Liver (tissue), 3 donors: ENCODE results near the gene PRM2.

Experiments
- CTCF ChIP-seq: fragments of 150-350 bp; IDR thresholded peaks from 2 replicates; pipeline ENCODE4 v1.5.1; 2017; ENCODE audit warnings: improper control_type of control experiment, low read depth, low read length; ENCODE audit not compliant: missing input control
- EGR1 ChIP-seq, 2 donors: IDR thresholded peaks; 2 replicates each; pipeline ENCODE4 v1.6.1; 2016 to 2018; ENCODE audit warnings: antibody characterized with exemption in 2 of 2, low read depth in 2 of 2
- FOXA1 ChIP-seq: IDR thresholded peaks from 2 replicates; pipeline ENCODE4 v1.6.1; 2016; ENCODE audit warnings: antibody characterized with exemption
- JUND ChIP-seq, 2 donors: IDR thresholded peaks; 2 replicates each; pipeline ENCODE4 v1.6.1; 2016; ENCODE audit warnings: antibody characterized with exemption in 2 of 2
- MAX ChIP-seq: IDR thresholded peaks from 2 replicates; pipeline ENCODE4 v1.6.1; 2016; ENCODE audit warnings: antibody characterized with exemption
- RAD21 ChIP-seq, 2 donors: IDR thresholded peaks; 2 replicates each; pipeline ENCODE4 v1.6.1; 2016; ENCODE audit warnings: antibody characterized with exemption in 2 of 2, mild to moderate bottlenecking in 2 of 2
- TAF1 ChIP-seq: conservative IDR thresholded peaks from 2 replicates; pipeline ENCODE4 v1.6.1; 2016; ENCODE audit warnings: antibody characterized with exemption, mild to moderate bottlenecking
- YY1 ChIP-seq: IDR thresholded peaks from 2 replicates; pipeline ENCODE4 v1.6.1; 2016; ENCODE audit warnings: antibody characterized with exemption, mild to moderate bottlenecking
- TF ChIP-seq, protein P1 (sequence below): IDR thresholded peaks from 2 replicates; pipeline ENCODE4 v1.6.1; 2016; ENCODE audit warnings: antibody characterized with exemption
- TF ChIP-seq, protein P2 (sequence below): IDR thresholded peaks from 2 replicates; pipeline ENCODE4 v1.6.1; 2016; ENCODE audit warnings: antibody characterized with exemption, mild to moderate bottlenecking
- donor health status: healthy.
- donor health status: healthy.

- TF ChIP-seq CTCF: no peak
- TF ChIP-seq RAD21 (IDR thresholded peaks at IDR 0.05): no peak
- TF ChIP-seq, protein P1, sequence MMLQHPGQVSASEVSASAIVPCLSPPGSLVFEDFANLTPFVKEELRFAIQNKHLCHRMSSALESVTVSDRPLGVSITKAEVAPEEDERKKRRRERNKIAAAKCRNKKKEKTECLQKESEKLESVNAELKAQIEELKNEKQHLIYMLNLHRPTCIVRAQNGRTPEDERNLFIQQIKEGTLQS: no peak
- TF ChIP-seq, protein P2, sequence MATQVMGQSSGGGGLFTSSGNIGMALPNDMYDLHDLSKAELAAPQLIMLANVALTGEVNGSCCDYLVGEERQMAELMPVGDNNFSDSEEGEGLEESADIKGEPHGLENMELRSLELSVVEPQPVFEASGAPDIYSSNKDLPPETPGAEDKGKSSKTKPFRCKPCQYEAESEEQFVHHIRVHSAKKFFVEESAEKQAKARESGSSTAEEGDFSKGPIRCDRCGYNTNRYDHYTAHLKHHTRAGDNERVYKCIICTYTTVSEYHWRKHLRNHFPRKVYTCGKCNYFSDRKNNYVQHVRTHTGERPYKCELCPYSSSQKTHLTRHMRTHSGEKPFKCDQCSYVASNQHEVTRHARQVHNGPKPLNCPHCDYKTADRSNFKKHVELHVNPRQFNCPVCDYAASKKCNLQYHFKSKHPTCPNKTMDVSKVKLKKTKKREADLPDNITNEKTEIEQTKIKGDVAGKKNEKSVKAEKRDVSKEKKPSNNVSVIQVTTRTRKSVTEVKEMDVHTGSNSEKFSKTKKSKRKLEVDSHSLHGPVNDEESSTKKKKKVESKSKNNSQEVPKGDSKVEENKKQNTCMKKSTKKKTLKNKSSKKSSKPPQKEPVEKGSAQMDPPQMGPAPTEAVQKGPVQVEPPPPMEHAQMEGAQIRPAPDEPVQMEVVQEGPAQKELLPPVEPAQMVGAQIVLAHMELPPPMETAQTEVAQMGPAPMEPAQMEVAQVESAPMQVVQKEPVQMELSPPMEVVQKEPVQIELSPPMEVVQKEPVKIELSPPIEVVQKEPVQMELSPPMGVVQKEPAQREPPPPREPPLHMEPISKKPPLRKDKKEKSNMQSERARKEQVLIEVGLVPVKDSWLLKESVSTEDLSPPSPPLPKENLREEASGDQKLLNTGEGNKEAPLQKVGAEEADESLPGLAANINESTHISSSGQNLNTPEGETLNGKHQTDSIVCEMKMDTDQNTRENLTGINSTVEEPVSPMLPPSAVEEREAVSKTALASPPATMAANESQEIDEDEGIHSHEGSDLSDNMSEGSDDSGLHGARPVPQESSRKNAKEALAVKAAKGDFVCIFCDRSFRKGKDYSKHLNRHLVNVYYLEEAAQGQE: no peak
- TF ChIP-seq TAF1: no peak
- no peak for TF ChIP-seq EGR1 (IDR thresholded peaks at IDR 0.05; ENCODE audit: low read depth in 2 of 2)
- no peak for TF ChIP-seq MAX
- TF ChIP-seq YY1: no peak
- TF ChIP-seq FOXA1: no peak
- no peak for TF ChIP-seq JUND (IDR thresholded peaks at IDR 0.05)
Measured at GRCh38 chr16:11316331-11317015, 40.2 kb upstream of the PRM2 start.
